Activated effector memory CD4-positive, alpha-beta T cell treated with Interleukin-2 at 50 U/mL for 16 hours (primary cell): ENCODE data around the gene PGM2L1.
A peak's percentile ranks its signal among the peaks of the same experiment; 100 is the strongest.
"Not testable (repeated sequence)": the region's sequence is repeated elsewhere in the genome, so short reads cannot be mapped to it uniquely, and the experiment has no call there.

Experiments
- DNase-seq: peaks from one replicate; pipeline ENCODE4 v3.0.0-alpha.2; 2020

The PGM2L1 gene

DNA sequence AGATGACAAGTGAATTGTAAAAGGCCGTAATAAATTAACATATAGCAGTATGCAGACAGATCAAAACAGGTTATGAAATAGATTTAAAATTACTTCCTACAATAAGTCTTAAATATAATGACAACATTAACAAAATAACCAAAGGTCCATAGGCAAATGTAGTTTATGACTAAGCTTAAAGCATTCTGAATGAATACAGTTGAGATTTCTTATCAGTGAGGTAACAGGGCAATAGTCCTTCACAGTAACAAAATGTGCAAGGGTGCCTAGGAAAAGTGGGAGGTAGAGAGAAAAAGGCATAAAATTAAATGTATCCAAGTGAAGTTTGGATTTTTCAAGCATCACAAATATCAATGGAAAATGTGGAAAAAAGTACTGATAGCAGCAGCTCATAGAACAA, 65.9 kb downstream of the PGM2L1 start:
- DNase-seq = no peak

DNA sequence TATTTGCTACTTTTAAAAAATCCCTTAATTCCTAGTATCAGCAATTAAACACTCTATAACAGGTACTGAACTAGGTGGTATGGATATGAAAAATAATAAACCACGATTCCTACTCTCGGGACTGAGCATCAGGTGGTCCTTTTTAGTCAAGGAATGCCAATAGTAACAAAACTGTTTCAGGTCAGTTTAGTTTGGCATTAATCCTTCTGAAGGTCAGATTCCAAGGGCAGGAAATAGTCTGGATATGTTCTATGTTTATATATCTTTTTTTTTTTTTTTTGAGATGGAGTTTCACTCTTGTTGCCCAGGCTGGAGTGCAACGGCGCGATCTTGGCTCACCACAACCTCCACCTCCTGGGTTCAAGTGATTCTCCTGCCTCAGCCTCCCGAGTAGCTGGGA, 67.2 kb downstream of the PGM2L1 start:
- not testable (repeated sequence) for DNase-seq

DNA sequence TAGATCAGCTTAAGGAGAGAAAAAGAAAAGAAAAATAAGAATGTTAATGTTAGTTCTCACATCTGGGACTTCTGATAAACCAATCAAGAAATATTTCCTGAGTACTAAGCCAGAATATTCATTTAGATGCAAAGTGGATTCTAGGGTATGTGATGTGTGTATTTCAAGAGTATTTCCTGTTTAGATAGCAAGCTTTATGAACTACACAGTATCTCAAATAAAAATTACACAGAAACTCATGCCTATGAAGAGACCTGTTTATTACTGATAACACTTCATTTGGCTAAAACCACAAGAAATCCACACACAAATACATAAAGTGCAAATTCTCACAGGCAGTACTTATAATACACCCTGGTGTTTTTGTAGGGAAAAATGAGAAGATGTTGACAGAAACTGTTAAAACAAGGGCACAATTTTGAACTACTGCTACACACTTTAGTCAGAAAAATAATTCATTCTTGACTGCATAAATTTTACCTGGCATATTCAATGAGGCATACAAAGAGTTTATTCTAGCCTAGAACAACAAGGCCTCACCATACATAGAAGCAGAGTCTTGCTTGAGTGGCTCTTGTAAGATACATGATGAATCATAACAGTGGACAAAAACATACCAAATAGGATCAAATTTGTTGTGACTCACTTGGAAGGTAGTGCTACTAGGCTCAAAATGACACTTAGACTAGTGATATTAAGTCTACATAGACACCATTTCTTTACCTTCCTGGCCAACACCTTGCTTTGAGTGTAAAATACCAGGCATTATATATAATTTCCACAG, 68.0 kb downstream of the PGM2L1 start:
- no peak for DNase-seq

DNA sequence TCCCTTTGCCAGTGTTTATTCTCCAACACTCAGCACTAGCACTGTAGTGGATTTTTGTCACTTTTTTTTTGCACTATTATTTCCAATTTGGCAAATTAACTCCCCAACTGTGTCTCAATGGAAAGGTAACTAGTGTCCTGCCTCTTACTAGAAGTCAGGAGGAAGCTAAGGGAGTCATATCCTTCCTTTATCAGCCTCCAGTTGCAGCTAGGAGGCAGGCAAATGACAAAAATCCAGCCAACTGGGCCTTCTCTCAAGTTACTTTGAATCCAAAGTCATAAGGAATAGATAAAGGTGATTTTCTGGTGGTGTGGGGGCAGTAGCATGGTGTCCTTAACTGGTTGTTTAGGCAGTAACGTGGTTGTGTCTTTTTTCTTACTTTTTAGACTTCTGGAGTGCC, 71.2 kb downstream of the PGM2L1 start:
- no peak for DNase-seq

DNA sequence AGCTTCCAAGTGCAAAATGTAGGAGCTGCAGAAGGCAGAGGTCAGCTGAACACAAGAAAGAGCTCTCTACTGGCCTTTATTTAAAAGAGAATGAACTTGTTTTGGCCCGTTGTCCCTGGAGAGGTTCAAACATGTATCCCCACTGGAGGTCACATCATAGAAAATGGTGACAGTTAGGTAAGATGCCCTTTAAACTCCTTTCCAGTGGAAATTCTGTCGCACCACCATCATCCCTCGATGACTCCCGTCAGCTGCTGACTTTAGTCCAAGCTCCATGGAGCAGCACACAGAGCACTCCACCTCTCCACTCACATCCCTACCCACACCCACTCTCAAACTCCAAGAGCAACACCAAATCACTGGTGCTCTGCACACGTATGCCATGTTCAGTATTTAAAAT, 71.6 kb downstream of the PGM2L1 start:
- DNase-seq = no peak

DNA sequence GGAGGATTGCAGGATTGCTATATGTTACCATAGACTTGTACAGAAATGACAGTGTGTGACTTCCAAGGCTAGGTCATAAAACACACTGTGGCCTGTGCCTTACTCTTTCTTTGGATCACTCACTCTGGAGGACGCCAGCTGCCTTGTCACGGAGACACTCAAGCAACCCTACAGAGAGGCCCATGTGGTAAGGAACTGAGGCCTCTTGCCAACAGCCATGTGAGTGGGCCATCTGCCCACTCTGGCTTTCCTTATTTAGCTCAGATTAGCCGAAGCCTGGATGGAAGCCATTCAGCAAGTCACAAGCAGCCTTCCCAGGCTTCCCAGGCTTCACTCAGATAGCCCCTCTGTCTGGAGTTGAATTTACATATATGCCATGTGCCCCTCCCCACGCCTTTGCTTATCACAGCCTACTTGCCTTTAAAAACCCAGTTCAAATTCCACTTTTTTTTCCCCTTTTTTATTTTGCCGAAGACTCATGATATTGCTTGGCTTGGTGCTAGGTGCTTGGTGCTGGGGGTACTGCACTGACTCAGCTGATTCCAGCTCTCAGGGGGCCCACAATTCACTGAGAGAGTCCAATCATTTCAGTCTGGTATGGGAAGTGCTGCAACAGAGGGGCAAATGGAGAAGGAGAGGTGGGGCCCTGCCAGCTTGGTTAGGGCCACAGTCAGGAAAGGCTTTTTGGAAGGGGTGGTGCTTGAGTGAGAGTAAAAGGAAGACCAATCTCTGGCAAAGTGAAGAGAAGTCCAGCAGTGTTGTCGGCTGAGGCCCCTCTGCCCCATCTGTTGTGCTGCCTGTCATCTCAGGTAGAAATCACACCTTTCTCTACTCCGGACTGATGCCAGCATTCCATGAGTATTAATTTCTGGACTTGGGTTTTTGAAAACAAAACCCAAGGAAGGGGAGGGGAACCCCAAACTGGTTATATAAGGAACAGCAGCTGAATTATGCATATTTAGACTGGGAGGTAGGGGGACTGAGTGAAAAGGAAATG, 72.3 kb downstream of the PGM2L1 start:
- DNase-seq = no peak

DNA sequence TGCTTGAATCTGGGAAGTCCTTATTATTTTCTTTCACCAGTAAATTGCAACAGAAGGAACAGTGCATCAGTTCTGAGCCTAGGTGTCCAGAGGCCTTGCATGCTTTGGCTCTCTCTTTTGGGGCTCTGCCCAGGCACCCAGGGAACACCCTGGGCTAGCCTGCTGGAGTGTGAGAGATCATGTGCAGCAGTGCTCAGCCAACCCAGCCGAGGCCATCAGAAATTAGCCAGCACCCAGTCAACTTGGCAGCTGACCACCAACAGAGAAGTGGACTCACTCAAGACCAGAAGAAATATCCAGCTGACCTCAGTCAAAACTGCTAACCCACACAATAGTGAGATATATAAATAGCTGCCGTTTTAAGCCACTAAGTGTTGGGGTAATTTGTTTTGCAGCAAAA, 75.6 kb downstream of the PGM2L1 start:
- no peak for DNase-seq

DNA sequence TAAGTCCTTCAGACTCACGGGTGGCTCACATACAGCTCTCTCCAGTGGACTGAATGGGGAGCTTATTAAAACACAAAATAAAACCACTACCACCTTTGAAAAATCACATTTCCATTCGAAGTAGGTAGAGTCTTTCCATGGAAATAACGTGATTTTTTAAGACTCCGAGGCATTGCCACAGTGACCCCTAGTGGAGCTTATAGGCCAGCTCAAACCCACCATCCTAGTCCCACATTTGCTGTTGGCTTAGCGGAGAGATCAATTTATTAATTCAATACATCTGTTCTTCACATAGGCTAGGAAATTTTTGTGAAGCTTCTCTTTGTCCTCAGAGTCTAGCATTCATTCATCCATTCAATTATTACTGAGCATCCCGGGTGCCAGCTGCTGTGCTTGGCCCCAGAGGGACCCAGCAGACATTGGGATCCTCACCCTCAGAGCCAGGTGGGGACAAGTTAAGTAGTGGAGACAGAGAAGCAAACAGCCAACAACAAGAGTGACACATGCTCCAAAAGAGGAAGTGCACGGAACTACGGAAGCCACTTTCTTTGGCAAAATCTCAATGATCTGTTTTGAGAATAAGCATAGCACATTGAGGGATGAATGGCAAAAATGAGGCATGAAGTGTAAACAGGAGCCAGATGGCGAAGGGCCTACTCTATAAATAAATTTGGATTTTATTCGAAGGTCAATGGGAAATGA, 76.6 kb downstream of the PGM2L1 start:
- DNase-seq = no peak

DNA sequence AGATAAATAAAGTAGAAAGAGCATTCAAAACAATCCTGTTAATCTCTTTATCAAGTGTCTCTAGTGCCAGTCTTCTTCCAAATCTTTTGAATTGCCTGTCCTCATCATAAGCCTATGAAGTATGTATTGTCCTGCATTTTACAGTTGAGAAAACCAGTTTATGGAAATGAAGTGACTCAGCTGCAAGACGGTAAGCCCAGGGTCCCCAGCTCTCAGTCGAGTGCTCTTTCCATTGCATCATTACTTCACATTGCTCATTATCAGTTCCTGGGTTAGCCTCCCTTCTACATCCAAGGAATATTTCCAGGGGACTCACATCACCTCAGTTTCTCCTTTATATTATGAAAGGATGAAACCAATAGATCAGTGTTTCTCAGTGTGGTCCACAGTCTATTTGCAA, 77.7 kb downstream of the PGM2L1 start:
- no peak for DNase-seq

DNA sequence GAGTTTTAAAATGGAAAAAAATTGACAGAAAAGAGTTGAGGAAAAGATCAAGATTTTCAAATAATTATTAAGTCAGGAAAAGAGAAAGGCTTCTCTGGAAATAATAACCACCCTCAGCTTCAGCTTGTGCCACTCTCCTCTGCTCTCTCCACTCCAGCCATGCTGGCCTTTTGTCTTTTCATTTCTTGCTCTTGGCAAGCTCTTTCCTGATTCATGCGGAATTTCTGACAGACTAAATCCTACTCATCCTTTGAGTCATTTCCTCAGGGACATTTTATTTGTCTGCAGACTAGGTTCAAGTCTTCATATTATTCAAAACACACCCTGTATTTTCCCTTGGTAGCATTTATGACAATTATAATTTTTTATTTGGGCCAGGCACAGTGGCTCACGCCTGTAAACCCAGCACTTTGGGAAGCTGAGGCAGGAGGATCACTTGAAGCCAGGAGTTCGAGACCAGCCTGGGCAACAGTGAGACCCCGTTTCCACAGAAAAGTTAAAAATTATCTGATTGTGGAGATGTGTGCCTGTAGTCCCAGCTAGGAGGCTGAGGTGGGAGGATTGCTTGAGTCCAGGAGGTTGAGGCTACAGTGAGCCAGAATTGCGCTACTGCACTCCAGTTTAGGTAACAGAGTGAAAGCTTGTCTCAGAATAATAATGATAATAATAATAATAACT, 79.0 kb downstream of the PGM2L1 start:
- no peak for DNase-seq

DNA sequence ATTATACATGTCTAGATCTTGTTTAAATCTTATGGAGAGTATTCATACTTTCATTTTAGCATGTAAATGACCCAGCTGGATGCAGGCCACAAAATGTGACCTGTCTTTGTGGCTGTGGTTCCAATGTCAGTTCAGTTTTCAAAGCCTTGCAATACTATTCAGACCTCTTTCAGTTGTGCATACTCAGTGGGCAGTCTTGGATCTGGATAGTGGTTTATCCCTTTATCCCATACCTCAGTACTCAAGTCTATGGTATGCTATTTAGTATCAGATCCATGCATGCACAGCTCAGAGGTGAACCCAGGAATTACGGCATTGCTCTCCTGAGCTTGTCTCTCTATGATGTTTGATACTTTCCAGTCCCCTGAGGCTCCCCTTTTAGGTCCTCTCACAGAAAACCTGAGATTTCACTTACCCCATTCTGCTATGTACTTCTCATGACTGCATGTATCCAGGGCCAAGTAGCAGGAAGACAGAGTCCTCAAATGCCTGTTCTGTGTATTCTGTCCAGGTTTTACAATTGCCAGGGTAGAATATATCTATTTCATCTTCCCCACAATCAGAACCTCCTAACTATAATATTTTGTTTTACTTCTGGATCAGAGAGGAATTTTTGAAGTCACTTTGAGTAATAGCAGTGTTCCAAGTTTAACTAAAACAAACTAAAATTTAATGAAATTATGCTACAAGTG, 79.8 kb downstream of the PGM2L1 start:
- no peak for DNase-seq

DNA sequence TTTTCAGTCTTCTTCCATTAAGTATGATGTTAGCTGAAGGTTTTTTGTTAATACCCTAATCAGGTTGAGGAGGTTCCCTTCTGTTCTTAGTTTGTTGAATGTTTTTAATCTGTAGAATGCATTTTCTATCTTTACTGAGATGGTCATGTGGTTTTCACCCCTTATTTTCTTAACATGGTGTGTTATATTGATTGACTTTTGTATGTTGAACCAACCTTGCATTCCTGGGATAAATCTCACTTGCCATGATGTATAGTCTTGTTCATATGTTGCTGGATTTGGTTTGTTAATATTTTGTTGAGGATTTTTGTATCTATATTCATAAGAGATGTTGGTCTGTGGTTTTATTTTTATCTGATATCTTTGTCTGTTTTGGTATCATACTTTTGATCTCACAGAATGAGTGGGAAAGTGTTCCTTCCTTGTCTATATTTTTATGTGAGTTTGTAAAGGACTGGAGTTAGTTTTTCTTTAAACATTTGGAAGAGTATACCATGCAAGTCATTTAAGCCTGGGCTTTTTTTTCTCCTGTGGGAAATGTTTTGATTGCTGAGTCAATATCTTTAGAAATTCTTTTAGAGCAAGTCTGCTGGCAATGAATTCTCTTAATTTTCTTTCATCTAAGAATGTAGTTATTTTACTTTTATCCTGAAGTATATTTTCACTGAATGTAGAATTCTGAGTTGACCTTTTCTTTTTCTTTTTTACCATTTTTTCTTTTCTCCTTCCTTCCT, 81.3 kb downstream of the PGM2L1 start:
- no peak for DNase-seq

DNA sequence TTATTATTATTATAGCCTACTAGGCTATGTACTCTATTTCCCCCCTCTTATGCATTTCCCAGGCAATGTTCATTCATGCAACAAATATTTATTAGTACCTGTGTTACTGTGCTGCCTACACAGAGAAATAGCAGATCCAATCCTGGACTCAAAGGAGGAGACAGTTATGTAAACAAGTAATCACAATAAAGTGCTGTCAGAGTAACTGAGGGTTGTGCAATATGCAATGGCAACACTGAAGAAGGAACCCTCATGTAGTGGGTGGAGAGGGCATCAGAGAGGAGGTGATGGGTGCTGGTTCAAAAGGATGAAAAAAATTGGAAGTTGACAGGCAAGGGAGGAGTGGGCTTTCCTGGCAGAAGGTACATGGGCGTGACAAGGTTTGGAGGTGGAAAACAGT, 85.9 kb downstream of the PGM2L1 start:
- DNase-seq = no peak

DNA sequence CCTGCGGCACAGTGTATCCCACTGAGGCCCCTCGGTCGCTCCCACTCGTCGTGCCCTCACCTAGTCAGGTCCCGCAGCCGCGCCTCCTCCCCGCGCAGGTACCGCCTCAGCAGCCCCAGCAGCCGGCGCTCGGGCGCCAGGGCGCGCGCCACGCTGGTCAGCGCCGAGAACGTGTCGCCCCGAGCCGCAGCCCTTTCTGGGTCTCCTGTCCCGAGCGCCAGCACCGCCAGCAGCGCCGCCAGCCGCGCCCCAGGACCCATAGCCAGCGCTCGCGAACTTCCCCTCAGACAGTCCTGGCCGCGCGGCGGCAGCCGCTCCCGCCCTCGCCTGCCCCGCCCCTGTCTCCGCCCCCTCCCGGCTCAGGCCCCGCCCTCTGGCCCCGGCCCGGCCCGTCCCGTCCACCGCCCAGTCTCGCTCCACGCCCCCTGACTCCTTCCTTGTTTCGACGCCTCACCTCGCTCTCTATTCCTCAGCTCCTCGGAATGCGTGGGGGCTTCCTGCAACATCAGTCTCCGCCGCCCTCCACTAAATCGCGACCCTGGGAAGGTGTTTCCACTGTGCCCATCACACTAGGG, 86.8 kb downstream of the PGM2L1 start, which contains the start of gene P4HA3:
TSS of gene P4HA3 (minus strand) at position 289 of the 575 bp plus-strand sequence. CDS start at position 260, 29 bp downstream.
- DNase-seq = peak; percentile 15

DNA sequence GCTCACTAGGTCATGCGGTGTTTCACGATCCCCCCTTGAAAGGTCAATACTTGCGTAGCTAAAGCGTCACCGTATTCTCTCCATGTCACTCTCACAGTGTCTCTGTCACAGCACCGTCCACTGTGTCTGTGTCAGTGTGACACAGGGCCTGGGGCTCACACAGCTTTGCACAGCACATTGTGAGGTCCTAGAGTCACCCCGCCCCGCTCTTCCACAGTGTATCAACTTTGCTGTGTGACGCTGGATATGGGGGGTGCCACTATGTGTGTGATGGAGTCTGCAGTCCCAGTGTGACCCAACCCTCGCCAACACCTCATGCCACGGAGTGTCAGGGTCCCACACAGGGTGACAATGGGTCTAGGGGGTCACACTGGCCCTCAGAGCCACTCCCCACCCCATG, 87.4 kb downstream of the PGM2L1 start:
- no peak for DNase-seq

DNA sequence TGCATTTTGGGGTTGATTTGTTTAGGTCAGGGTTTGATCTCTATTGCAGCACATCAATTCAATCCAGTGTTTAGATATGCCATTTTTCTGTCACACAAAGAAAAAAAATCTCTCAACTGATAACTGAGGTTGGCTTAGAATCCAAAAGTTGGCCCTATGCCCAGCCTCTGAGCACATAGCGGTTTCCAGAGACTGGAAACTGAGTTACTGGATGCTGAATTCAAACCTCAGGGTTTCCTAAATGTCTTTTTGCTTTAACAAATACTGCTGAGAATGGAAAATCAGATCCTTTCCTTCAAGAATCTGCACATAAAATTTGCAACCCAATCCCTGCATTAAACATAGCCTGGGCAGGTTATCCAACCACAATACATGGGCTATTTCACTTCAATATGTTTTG, 90.8 kb downstream of the PGM2L1 start:
- DNase-seq = no peak

DNA sequence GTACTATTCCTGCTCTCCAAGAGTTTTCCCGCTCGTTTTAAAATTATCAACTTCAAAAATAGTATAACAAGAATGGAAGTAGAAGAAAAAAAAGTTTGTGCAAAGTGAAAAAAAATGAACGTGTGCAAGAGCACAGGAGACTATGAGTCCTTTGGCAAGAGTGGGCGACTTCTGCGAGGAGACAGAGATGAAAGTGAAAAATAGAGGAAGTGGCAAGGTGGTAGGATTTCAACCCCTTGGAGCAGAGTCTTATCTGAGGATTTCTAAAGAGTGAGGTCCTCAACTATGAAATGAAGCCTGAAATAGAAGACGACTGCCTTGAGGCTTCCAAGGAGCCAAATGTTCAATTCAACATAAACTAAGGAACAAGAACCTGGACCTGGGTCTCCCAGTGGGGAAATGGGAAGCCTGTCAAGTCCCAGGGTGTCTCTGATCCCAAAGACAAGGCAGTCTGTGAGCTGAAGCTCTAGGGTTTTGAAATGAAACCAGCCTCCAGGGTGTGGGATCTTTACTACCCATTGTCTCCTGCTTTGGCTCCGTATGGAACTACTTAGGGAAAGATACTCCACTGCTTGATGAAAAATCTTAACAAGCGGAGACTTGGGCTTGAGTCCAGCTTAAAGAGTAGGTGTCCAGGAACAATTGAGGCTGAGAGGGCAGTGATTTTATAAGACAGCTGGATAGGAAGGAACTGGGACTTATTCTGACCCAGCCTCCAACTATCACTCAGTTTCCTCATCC, 91.6 kb downstream of the PGM2L1 start:
- no peak for DNase-seq

DNA sequence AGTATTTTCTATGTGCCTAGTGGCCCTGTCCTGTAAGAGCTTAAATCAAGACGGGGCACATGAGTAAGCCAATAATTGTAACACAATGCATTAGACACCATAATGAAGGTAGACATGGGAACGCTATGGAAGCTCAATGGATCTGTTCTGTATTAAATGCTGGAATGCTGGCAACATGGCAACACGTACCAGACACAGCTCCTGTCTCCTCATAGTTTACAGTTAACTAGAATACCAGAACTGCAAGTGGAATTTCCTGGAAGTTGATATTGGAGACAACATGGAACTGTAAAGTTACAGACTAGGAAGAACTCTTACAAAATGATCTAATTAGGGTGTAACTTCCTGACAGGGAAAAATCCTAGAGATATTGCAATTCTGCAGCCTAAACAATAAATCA, 99.2 kb downstream of the PGM2L1 start:
- no peak for DNase-seq

DNA sequence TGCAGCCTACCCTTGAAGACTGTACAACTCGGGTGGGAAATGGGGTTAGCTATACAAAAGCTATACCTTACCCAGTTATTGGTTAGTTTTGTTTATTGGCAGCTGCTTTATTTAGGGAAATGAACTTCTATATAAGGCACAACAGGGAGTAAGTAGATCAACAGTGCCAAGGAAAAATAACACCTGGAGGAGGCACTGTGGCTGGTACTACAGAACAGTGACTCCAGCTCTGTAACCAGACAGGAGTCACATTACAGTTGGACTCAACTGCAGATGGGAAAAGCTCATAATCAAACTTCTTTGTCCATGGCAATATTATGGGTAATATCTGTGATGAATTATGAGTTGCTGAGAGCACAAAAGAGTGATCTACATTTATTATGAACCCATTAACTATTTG, 100.7 kb downstream of the PGM2L1 start:
- DNase-seq = no peak

DNA sequence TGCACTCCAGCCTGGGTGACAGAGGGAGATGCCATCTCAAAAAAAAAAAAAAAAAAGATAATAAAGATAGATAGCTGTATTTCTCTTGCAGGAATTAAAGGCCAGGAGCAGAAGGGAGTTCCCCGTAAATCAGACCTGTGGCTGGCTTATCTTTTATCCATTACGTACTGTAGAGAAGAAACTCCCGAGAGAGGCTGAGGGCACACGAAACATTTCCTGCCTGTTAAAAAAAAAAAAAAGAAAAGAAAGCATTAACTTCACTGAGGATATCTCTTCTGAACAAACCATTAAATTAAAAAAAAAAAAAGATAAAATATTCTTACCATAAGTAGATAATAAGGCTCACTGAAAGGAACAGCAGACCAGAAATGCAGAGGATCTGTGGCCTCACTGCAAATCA, 109.3 kb downstream of the PGM2L1 start:
- no peak for DNase-seq
